ENCODE data around the gene TNNT1.
A peak's percentile ranks its signal among the peaks of the same experiment; 100 is the strongest.
"Not testable (repeated sequence)": the region's sequence is repeated elsewhere in the genome, so short reads cannot be mapped to it uniquely, and the experiment has no call there.

TNNT1 gene

DNA sequence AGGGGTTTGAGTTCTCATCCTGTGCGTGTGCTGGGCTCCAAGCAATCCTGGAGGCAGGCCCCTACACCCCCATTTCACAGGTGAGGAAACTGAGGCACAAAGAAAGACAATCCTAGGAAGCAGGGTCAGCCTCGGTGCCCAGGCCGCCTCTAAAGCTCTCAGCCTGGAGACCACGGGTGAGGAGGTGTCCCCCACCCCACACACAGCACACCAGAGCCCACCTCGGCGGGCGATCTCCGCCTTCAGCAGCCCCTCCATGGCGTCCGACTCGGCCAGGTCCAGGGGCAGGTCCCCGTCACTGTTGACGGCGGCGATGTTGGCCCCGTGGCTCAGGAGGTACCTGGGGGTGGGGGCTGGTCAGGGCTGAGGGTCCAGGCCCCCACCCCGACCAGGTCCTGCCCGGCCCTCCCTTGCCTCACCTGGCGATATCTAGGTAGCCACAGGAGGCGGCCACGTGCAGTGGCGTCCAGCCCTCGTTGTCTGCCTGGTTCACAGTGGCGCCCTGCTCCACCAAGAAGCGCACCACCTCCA lies 36.7 kb downstream of the TNNT1 start:
- TF ChIP-seq FOXP2 (optimal IDR thresholded peaks at IDR 0.05; ENCODE audit: control extremely low read depth, extremely low read length, insufficient read depth) (no peak), EZH2 (IDR thresholded peaks at IDR 0.05) (no peak), POLR2AphosphoS5 (IDR thresholded peaks at IDR 0.05; ENCODE audit: borderline replicate concordance, low read depth, low read length) (no peak)
- Histone ChIP-seq H3K27ac (no peak overlapping the region), H3K9me3 (ENCODE audit: low read depth, low read length) (no peaks in the 10 kb centered on the region), H3K36me3 (ENCODE audit: insufficient read depth, low read length) (no peaks in the 10 kb centered on the region; the same call in 1 of the 2 replicates), H3K4me3 (no peak overlapping the region), H3K9ac (ENCODE audit: insufficient read length) (no peak overlapping the region)
- DNase-seq (ENCODE audit: low read depth, low spot score), result no peak

DNA sequence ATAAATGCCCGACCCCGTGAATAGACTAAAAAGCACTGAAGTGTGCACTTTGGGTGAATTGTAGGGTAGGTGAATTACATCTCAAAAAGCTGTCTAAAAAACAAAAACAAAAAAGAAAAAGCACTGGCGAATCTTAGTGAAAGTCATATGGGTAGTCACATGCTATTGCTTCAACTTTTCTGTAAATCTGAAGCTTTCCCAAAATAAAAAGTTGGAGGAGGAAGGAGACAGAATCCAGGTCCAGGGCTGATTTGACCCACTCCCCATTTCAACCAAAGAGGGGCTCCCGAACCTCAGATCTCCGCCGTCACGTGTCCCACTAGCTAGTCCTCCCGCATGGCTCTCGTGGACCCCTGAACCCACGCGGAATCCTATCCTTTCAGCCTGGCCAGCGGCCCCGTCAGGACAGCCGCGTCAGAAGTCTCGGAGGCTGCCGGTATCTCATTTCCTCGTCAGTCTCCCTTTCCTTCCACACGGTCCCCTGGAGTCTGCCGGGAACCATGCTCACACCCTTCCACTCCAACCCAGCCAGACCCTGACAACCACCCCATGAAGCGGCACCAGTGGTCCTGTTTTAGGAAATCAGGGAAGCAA lies 37.7 kb downstream of the TNNT1 start:
- no peak for DNase-seq (ENCODE audit: low read depth, low spot score)
- no peaks in the 10 kb centered on the region; the same call in 1 of the 2 replicates for H3K36me3 ChIP-seq (ENCODE audit: insufficient read depth, low read length)
- H3K9ac ChIP-seq (ENCODE audit: insufficient read length), result no peak overlapping the region

DNA sequence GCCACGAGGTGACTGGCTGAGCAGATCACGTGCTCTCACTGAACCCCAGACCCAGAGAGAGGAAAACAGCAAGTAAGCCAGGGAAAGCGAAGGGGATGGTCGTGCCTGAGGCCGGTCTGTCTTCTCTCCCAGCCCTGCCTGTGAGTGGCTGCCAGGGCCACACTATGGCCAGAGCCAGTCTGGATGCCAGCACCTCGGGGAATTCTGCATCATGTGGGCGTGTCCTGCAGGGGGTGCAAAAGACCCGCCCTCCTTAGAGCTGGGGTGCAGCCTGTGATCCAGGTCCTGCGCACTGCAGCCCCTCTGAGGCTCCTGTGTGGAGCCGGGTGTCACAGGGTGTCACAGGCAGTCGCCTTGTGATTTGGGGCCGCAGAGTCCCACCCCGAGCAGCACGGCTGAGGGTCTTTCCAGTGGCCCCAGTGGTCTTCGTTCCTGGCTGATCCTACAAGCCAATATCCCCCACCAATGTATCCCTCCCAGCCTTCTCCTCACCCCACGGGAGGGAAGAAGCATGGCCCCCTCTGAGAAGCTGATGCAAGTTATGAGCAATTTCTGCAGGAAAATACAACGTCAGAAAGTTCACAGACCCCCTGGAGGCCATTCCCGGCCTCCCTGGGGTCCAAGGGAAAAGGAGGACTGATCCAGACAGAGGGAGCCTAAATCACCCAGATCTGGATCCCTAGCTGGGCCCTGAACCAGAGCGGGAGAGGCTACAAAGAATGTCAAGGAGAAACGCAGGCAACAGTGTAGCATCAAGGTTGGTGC lies 39.3 kb downstream of the TNNT1 start:
- Histone ChIP-seq H3K4me3 (no peak overlapping the region), H3K27ac (peak overlapping the region; percentile 25; the same call in 1 of the 2 replicates), H3K36me3 (ENCODE audit: insufficient read depth, low read length) (no peaks in the 10 kb centered on the region; the same call in 1 of the 2 replicates), H3K9me3 (ENCODE audit: low read depth, low read length) (no peaks in the 10 kb centered on the region), H3K9ac (ENCODE audit: insufficient read length) (peak overlapping the region; percentile 20)
- no peak for TF ChIP-seq EZH2 (IDR thresholded peaks at IDR 0.05)
- TF ChIP-seq POLR2AphosphoS5 (IDR thresholded peaks at IDR 0.05; ENCODE audit: borderline replicate concordance, low read depth, low read length), result no peak
- TF ChIP-seq FOXP2 (optimal IDR thresholded peaks at IDR 0.05; ENCODE audit: control extremely low read depth, extremely low read length, insufficient read depth), result no peak
- no peak for DNase-seq (ENCODE audit: low read depth, low spot score)

More for the DNA sequence above, 37.7 kb downstream of the TNNT1 start:
- H3K4me3 ChIP-seq, result no peak overlapping the region
- TF ChIP-seq POLR2AphosphoS5 (IDR thresholded peaks at IDR 0.05; ENCODE audit: borderline replicate concordance, low read depth, low read length) (no peak), EZH2 (IDR thresholded peaks at IDR 0.05) (no peak), FOXP2 (optimal IDR thresholded peaks at IDR 0.05; ENCODE audit: control extremely low read depth, extremely low read length, insufficient read depth) (no peak)
- H3K27ac ChIP-seq, result peak overlapping the region; percentile 25; the same call in 1 of the 2 replicates
- H3K9me3 ChIP-seq (ENCODE audit: low read depth, low read length), result no peaks in the 10 kb centered on the region

DNA sequence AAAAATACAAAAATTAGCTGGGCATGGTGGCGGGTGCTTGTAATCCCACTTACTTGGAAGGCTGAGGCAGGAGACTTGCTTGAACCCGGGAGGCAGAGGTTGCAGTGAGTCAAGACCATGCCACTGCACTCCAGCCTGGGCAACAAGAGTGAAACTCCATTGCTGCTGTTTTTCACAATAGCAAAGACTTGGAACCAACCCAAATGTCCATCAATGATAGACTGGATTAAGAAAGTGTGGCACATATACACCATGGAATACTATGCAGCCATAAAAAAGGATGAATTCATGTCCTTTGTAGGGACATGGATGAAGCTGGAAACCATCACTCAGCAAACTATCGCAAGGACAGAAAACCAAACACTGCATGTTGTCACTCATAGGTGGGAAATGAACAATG lies 41.8 kb downstream of the TNNT1 start:
- H3K9me3 ChIP-seq (ENCODE audit: low read depth, low read length); H3K4me3 ChIP-seq; H3K36me3 ChIP-seq (ENCODE audit: insufficient read depth, low read length); H3K27ac ChIP-seq; H3K9ac ChIP-seq (ENCODE audit: insufficient read length); DNase-seq (ENCODE audit: low read depth, low spot score): not testable (repeated sequence)

DNA sequence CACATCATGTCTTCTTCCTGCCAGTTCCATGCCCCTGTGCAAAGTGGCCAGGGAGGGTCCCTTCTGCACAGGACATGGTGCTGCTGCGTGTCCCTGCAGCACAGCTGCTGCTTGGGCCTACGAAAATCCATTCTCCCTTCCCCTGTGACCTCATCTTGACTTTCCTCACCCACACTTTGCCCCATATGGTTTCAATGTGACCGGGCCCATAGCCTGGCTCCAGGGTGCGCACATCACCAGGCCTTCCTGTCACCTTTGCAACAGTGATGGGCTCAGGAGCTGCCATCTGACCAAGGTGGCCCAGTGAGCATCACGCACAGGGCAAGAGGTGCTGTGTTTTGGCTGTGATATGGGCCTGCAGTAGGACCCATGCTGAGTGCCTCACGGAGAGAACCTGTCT lies 42.4 kb downstream of the TNNT1 start:
- TF ChIP-seq POLR2AphosphoS5 (IDR thresholded peaks at IDR 0.05; ENCODE audit: borderline replicate concordance, low read depth, low read length), result no peak
- TF ChIP-seq EZH2 (IDR thresholded peaks at IDR 0.05), result no peak
- TF ChIP-seq FOXP2 (optimal IDR thresholded peaks at IDR 0.05; ENCODE audit: control extremely low read depth, extremely low read length, insufficient read depth), result no peak
- no peak for DNase-seq (ENCODE audit: low read depth, low spot score)

DNA sequence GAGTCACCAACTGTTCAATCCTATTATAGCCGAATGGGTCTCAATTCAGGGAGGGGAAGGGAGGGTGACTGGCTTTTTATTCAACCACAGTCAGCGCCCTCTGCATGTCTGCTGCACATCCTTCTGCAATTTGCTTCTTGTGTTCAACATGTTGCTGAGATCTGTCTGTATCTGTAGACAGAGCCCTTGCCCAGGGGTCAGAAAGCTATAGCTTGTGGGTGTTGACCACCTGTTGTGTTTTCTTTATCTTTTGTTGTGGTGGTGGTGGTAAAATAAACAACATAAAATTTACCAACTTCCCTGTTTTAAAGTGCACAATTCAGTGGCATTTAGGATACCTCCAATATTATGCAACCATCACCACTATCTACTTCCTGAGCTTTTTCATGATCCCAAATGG lies 43.8 kb downstream of the TNNT1 start:
- Histone ChIP-seq H3K27ac (no peak overlapping the region), H3K4me3 (no peak overlapping the region), H3K9ac (ENCODE audit: insufficient read length) (no peak overlapping the region), H3K36me3 (ENCODE audit: insufficient read depth, low read length) (peaks cover 5% of the 10 kb centered on the region; the same call in 1 of the 2 replicates), H3K9me3 (ENCODE audit: low read depth, low read length) (no peaks in the 10 kb centered on the region)
- TF ChIP-seq POLR2AphosphoS5 (IDR thresholded peaks at IDR 0.05; ENCODE audit: borderline replicate concordance, low read depth, low read length) (no peak), FOXP2 (optimal IDR thresholded peaks at IDR 0.05; ENCODE audit: control extremely low read depth, extremely low read length, insufficient read depth) (no peak), EZH2 (IDR thresholded peaks at IDR 0.05) (no peak)
- no peak for DNase-seq (ENCODE audit: low read depth, low spot score)

More for the DNA sequence above, 42.4 kb downstream of the TNNT1 start:
- Histone ChIP-seq H3K27ac (no peak overlapping the region), H3K4me3 (no peak overlapping the region), H3K9me3 (ENCODE audit: low read depth, low read length) (no peaks in the 10 kb centered on the region), H3K9ac (ENCODE audit: insufficient read length) (no peak overlapping the region), H3K36me3 (ENCODE audit: insufficient read depth, low read length) (peaks cover 5% of the 10 kb centered on the region; the same call in 1 of the 2 replicates)

DNA sequence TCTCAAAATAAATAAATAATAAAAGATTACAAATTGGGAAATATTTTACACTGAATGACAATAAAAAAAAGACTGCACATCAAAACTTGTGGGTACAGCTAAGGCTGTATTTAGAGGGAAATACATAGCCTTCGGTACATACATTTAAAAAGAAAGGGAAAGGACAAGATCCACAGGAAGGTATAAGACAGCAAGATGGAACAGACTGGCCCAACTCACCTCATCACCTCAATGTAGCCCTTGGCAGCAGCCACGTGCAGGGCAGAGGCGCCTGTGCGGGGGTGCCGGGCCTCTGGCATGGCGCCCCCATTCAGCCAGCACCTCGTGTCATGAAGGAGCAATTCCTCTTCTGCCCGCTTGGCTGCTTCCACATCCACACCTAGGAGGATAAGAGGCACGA lies 45.8 kb downstream of the TNNT1 start:
- no peaks in the 10 kb centered on the region for H3K9me3 ChIP-seq (ENCODE audit: low read depth, low read length)
- peaks cover 5% of the 10 kb centered on the region; the same call in 1 of the 2 replicates for H3K36me3 ChIP-seq (ENCODE audit: insufficient read depth, low read length)
- H3K4me3 ChIP-seq, result no peak overlapping the region
- DNase-seq (ENCODE audit: low read depth, low spot score), result no peak
- no peak overlapping the region for H3K9ac ChIP-seq (ENCODE audit: insufficient read length)
- TF ChIP-seq FOXP2 (optimal IDR thresholded peaks at IDR 0.05; ENCODE audit: control extremely low read depth, extremely low read length, insufficient read depth), result no peak
- TF ChIP-seq EZH2 (IDR thresholded peaks at IDR 0.05), result no peak
- no peak for TF ChIP-seq POLR2AphosphoS5 (IDR thresholded peaks at IDR 0.05; ENCODE audit: borderline replicate concordance, low read depth, low read length)
- H3K27ac ChIP-seq, result no peak overlapping the region

DNA sequence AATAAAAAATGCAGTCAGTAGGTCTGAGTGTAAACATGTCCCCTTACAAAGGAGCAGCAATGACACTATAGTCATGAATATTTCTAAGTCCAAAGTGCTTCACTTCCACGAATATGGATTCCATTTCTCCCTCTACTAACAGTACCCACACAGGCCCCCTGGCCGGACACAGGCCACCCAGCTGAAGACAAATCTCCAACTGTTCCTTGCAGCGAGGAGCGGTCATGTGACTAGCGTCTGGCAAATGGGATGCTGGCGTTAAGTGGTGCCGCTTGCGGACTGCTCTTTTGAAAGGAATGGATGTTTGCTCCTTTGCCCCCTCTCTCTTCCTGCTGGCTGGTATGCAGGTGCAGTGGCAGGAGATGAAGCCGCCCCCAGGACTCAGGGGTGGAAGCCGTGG lies 47.7 kb downstream of the TNNT1 start:
- H3K27ac ChIP-seq, result no peak overlapping the region
- no peak overlapping the region for H3K4me3 ChIP-seq
- H3K9ac ChIP-seq (ENCODE audit: insufficient read length), result no peak overlapping the region
- TF ChIP-seq FOXP2 (optimal IDR thresholded peaks at IDR 0.05; ENCODE audit: control extremely low read depth, extremely low read length, insufficient read depth) (no peak), EZH2 (IDR thresholded peaks at IDR 0.05) (no peak), POLR2AphosphoS5 (IDR thresholded peaks at IDR 0.05; ENCODE audit: borderline replicate concordance, low read depth, low read length) (no peak)
- H3K36me3 ChIP-seq (ENCODE audit: insufficient read depth, low read length), result peaks cover 5% of the 10 kb centered on the region; the same call in 1 of the 2 replicates
- DNase-seq (ENCODE audit: low read depth, low spot score), result no peak
- H3K9me3 ChIP-seq (ENCODE audit: low read depth, low read length), result no peaks in the 10 kb centered on the region

Data from SK-N-MC (cell line).